NCI-H748 (cell line): ENCODE measurements around the gene OR5J2.
"Not testable (repeated sequence)": the region's sequence is repeated elsewhere in the genome, so short reads cannot be mapped to it uniquely, and the experiment has no call there.

Source experiments
- DNase-seq: peaks from one replicate; lab custom pipeline; 2025; ENCODE audit not compliant: unreplicated experiment; lab: John Stamatoyannopoulos, UW

Gene OR5J2

DNA sequence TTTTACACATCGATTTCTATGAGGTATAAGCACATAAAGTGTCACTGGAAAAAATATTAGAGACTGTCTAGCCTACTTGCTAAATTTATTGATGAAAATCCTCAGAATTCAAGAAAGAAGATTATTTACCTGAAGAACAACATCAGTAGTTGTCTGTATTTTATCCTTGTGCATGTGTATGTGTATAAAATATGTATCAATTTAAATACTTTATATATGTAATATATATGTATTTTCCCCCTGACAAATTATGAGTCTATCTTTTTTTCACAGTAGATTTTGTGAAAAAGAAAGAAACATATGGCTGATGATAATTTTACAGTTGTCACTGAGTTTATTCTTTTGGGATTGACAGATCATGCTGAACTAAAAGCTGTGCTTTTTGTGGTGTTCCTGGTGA lies at the start of gene OR5J2:
Gene OR5J2, plus strand, starts transcription at position 301 of the 400 bp plus-strand sequence. Its CDS starts 0 bp downstream, at position 301.
- no peak for DNase-seq

DNA sequence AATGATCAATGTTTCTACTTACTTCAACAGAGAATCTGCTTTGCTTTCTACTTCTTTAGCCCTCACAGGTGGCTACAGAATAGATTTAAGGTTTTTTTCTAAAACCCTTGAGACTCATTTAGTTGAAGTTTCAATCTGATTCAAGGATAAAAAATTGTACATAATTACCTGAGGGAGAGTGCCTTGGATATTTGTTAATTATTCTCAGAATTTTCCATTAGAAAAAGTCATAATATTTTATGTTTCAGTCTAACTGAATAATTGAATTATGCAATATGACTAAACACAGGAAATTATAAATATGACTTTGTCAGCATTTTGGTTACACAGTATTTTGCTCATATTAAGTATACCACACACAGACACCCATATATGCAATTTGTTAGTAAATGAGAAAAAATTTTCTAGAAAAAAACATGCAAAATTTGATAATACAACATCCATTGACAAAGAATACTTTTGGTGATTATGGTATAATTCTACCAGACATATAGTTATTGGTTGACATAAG lies 36.2 kb upstream of the OR5J2 start, which contains the start of gene OR8J3:
Gene OR8J3, minus strand, starts transcription at position 51 of the 511 bp plus-strand sequence. CDS start 2,483 bp downstream, outside the sequence.
- no peak for DNase-seq

DNA sequence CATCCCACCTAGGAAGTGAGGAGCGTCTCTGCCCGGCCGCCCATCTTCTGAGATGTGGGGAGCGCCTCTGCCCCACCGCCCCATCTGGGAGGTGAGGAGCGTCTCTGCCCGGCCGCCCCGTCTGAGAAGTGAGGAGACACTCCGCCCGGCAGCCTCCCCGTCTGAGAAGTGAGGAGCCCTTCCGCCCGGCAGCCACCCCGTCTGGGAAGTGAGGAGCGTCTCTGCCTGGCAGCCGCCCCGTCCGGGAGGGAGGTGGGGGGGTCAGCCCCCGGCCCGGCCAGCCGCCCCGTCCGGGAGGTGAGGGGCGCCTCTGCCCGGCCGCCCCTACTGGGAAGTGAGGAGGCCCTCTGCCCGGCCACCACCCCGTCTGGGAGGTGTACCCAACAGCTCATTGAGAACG lies 32.7 kb upstream of the OR5J2 start:
- not testable (repeated sequence) for DNase-seq

DNA sequence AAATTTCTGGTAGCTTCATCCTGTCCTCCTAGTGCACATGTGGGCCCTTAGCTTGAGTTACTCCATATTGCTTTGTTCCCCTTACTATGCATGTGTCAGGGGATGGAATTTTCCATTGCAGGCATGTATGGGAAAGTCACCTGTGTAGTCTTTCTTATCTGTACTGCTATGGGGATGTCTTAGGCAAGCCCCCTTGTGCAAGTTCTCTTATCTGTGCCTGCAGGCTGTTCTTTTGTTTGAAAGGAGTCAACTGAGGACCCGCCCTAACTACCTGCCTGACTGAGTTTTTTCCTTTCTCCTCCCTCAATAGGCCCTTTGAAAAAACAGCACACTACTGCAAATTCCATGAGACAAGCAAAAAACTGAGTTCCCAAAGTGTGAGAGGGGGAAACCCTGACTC lies 25.0 kb upstream of the OR5J2 start:
- no peak for DNase-seq

DNA sequence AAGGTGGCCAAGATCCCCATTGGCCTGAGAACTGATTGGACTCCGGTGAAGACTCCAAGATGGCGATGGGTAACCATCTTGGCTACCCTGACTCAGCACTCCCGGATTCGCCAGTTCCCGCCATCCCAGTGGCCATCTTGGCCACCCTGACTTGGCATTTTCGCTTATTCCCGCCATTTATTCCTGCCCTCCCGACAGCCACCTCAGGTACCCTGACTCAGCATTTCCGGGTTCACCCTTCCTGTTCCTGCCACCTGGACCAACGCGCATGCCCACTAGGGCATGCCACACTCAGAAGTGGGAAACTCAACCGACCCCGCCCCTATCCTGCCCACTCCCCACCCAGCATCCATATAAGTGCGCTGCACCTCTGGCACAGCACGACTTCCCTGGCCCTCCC lies 24.1 kb upstream of the OR5J2 start:
- DNase-seq, result no peak

DNA sequence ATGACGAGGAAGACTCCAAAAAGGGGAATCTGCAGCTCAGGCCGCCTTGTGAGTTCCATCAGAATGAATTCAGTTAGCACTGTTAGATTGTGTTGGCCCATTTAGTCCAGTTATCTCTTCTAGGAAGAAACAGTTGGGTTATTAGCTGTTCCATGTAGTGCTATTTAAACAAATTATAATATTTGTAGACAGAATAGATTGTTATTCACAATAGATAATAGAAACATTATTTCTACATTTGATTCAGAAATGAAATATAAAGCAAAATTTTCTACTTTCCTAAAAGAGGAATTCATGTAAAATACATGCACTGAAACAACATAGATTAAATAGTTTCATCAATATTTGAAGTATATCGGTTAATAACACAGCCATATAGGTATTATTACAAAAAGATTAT lies 16.2 kb upstream of the OR5J2 start, which contains the start of gene OR8K5:
Gene OR8K5, minus strand, starts transcription at position 101 of the 400 bp plus-strand sequence. Its CDS starts 0 bp downstream, at position 101.
- DNase-seq, result no peak

DNA sequence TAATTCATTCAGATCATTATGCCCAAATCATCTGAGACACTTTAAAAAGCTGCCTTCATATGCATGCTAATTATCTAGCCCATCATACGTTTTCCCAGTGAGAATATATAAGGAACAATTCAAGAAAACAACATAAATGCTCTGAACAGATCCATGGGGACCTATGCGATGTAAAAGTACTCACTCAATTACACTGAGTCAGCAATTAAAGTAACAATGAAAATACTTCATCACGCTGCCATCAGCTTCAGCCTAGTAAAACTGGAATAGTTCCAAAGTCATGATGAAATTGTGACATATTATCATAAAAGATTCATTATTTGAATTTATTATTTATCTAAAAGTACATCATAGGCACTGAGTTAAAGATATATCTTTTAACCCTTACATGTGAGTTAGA lies 12.6 kb upstream of the OR5J2 start:
- DNase-seq, result no peak

DNA sequence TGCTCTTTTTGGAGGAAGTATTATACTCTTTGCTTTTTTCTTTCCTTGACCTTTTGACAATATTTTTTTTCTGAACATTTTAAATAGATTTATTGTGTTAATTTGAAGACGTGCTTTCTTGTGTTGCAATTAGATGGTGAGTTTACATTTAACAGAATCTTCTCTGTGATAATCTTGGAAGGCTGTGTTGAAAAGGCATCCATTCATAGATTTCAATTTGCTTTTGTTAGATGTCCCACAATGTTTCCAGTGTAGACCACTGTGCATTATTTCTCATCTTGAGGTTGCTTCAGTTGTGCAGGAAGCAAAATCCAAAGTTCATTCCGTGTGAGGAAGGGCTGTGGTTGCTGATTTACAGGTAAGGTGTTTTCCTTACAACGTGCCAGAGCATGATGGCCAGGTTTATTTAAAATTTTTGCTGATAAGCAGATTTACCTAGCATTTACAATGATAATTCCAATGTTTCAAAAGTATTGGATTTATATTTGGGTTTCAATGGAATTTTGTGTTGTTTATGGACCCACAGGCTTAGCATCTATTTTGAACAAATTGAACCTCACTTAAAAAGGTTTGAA lies 4.1 kb upstream of the OR5J2 start:
- DNase-seq, result no peak

DNA sequence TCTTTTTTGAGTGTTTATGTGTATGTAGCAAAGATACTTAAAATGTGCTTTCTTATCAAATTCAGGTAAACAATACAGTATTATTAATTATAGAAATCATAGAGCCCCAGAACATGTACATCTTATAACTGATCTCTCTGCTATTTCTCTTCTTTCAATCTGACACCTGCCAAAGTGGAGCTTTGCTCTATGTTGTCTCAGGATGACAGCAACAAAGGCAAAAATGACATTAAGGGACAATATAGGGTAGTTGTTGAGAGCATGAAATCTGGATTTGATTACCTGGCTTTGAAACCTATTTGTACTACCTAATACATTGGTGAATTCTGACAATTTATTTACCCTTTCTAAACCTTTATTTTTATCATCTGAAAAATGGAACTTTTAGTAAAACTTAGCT lies 7.0 kb downstream of the OR5J2 start:
- DNase-seq, result no peak

DNA sequence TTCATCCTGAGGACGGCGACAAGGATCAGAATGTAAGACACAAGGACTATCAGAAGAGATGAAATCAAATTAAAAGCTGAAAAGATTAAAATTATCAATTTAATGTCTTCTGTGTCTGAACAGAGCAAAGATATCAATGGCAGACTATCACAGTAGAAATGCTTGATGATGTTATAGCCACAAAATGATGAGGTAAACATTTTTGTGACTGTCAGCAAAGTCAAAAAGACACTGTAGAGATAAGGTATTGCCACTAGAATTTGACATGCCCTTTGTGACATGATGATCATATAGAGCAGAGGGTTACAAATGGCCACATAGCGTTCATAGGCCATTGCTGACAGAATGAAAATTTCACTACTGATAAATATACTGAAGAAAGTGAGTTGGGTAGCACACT lies 12.2 kb downstream of the OR5J2 start:
- no peak for DNase-seq

DNA sequence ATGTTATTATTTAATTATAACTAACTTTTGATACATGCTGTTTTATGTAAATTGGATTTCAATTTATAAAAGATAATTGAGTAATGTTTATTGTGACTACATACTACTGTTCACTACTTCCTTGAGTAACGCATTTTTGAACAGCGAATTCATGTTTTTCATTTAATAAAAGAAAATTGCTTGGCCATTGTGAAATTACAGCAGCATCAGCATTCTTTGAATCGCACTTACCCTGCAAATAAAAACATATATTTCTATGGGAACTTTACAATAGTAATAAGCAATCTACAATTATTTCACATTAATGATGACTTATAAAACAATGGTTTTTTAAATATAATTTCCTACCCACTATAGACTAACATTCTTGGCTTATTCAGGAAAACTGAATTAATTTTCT lies 20.3 kb downstream of the OR5J2 start:
- DNase-seq, result no peak

DNA sequence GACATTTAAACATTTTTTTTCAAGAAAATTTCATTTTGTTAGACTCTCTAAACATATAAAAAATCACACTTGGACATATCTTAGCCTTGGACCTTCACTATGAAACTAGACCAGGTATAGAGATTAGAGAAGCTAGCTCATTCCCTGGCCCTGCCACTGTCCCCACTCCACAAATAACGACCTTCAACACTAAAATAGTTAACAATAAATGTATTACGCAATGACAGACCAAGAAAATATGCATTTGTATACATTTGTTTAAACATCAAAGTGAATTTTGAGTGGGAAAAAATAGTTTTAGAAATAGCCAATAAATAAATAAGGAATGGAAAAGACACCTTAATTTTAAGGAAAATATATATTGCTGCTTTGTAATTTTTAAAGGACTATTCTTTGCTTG lies 20.9 kb downstream of the OR5J2 start:
- DNase-seq, result no peak

DNA sequence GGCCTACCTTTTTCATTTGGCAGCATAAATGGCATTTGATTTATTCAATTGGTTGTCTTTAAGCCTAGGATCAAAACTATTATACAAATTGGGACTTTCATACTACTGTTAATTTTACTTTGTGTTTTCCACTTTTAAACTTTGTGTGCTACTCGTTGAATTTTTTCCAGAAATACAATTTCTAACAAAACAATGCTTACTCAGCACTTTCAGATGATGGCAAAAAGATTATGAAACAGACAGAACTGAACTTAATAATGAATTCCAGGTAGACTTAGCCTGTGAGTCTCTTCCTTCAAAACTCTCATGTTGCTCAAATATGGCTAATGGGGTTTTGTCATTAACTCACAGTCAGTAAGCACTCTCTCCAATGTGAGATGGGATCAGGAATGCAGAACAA lies 31.4 kb downstream of the OR5J2 start:
- no peak for DNase-seq

DNA sequence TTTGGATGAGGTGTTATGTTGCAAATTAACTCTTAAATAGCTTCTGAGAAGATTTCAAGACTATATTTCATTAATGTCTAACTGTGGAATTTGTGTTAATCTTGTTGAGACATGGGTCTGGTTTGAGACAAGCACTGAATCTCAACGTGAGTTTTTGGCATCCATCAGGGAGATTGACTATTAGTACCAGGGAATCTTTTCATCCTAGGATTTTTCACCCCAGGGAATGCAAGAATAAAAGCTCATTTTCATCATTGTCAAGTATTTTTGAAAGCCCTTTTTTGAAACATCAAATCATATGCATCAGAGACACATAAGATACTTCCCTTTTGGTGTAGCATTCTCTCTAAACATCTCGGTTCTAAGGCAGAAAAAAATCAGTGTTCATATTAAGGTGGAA lies 38.1 kb downstream of the OR5J2 start:
- DNase-seq, result no peak

DNA sequence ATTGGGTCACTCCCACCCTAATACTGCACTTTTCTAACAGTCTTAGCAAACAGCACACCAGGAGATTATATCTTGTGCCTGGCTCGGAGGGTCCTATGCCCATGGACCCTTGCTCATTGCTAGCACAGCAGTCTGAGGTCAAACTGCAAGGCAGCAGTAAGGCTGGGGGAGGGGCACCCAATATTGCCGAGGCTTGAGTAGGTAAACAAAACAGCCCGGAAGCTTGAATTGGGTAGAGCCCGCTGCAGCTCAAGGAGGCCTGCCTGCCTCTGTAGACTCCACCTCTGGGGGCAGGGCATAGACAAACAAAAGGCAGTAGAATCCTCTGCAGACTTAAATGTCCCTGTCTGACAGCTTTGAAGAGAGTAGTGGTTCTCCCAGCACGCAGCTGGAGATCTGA lies 43.3 kb downstream of the OR5J2 start:
- peak; percentile 71 for DNase-seq
